PFSK-1 (cell line): ENCODE data around the gene GLRA1.
A peak's percentile ranks its signal among the peaks of the same experiment; 100 is the strongest.

ENCODE experiments used
- FOXP2 ChIP-seq: optimal IDR thresholded peaks from 2 replicates; pipeline ENCODE3; 2011; ENCODE audit warnings: borderline replicate concordance, control low read depth, inconsistent platforms; ENCODE audit not compliant: insufficient read depth; ENCODE audit errors: extremely low read length, extremely low read depth
- POLR2AphosphoS5 ChIP-seq: IDR thresholded peaks from 2 replicates; pipeline ENCODE4 v1.6.1; 2012; ENCODE audit warnings: low read depth, mild to moderate bottlenecking, control low read depth, low read length, moderate library complexity
- REST ChIP-seq, 2 experiments: IDR thresholded peaks; 2 replicates each; pipeline versions ENCODE4 v1.6.1 to v1.8.0; 2011 to 2012; ENCODE audit warnings: low read depth in 2 of 2, low read length in 2 of 2, control low read depth in 1 of 2, inconsistent platforms in 1 of 2, mild to moderate bottlenecking in 1 of 2, moderate library complexity in 1 of 2; ENCODE audit not compliant: insufficient read depth in 1 of 2
- SIN3A ChIP-seq: IDR thresholded peaks from 2 replicates; pipeline ENCODE4 v1.6.1; 2012; ENCODE audit warnings: mild to moderate bottlenecking, low read length, moderate library complexity, borderline replicate concordance; ENCODE audit not compliant: insufficient read depth
- TAF1 ChIP-seq: IDR thresholded peaks from 2 replicates; pipeline ENCODE4 v1.6.1; 2012; ENCODE audit warnings: low read length, control low read depth, borderline replicate concordance; ENCODE audit not compliant: insufficient read depth

Gene GLRA1

GRCh38 chr5:151847871-151848270 lies 76.8 kb downstream of the GLRA1 start:
- TF ChIP-seq FOXP2 (no peak), TAF1 (no peak), SIN3A (no peak), POLR2AphosphoS5 (no peak), REST (IDR thresholded peaks at IDR 0.05; ENCODE audit: insufficient read depth in 1 of 2, low read depth in 2 of 2, low read length in 2 of 2) (no peak)

GRCh38 chr5:151846765-151847164 lies 77.9 kb downstream of the GLRA1 start:
- TF ChIP-seq REST (IDR thresholded peaks at IDR 0.05; ENCODE audit: insufficient read depth in 1 of 2, low read depth in 2 of 2, low read length in 2 of 2) (no peak), TAF1 (no peak), POLR2AphosphoS5 (no peak), FOXP2 (no peak), SIN3A (no peak)

- TF ChIP-seq REST (IDR thresholded peaks at IDR 0.05; ENCODE audit: insufficient read depth in 1 of 2, low read depth in 2 of 2, low read length in 2 of 2) (no peak), FOXP2 (no peak), SIN3A (no peak), POLR2AphosphoS5 (no peak), TAF1 (no peak)
Measured at GRCh38 chr5:151829370-151829769, 95.3 kb downstream of the GLRA1 start.

- TF ChIP-seq FOXP2 = no peak
- TF ChIP-seq SIN3A = no peak
- peak in 1 of 2 experiments; percentile 41; a peak in 1 of 4 replicates for TF ChIP-seq REST (IDR thresholded peaks at IDR 0.05; ENCODE audit: insufficient read depth in 1 of 2, low read depth in 2 of 2, low read length in 2 of 2)
- no peak for TF ChIP-seq TAF1
- TF ChIP-seq POLR2AphosphoS5 = no peak
Measured at GRCh38 chr5:151825445-151825844, 99.2 kb downstream of the GLRA1 start.

GRCh38 chr5:151822141-151822540 lies 102.5 kb downstream of the GLRA1 start:
- TF ChIP-seq TAF1 = no peak
- TF ChIP-seq POLR2AphosphoS5 = no peak
- TF ChIP-seq FOXP2 = no peak
- no peak for TF ChIP-seq REST (IDR thresholded peaks at IDR 0.05; ENCODE audit: insufficient read depth in 1 of 2, low read depth in 2 of 2, low read length in 2 of 2)
